HCT116 (cell line): Measurements from ENCODE around the gene NRP1.

ENCODE experiments used
- ELF1 ChIP-seq: IDR thresholded peaks from 2 replicates; pipeline ENCODE4 v1.6.1; 2012; ENCODE audit warnings: low read depth, borderline replicate concordance
- EZH2 ChIP-seq: fragments of 200-600 bp; sonication (generic); IDR thresholded peaks from 2 replicates; pipeline ENCODE4 v1.6.1; 2017; ENCODE audit warnings: antibody characterized with exemption, mixed run types
- POLR2A ChIP-seq: IDR thresholded peaks from 2 replicates; pipeline ENCODE4 v1.7.0; 2011; ENCODE audit warnings: borderline replicate concordance; ENCODE audit not compliant: insufficient read depth, insufficient read length; ENCODE audit errors: extremely low read depth
- RAD21 ChIP-seq: IDR thresholded peaks from 2 replicates; pipeline ENCODE4 v1.6.1; 2012; ENCODE audit warnings: low read depth, mild to moderate bottlenecking
- TCF7L2 ChIP-seq: IDR thresholded peaks from 2 replicates; pipeline ENCODE4 v1.7.0; 2011; ENCODE audit warnings: borderline replicate concordance, inconsistent platforms; ENCODE audit not compliant: insufficient read depth, insufficient read length; ENCODE audit errors: extremely low read depth
- TF ChIP-seq, protein P1 (sequence below), 3 experiments: fragments of 200-600 bp in 1 of 3; sonication (generic) in 1 of 3; IDR thresholded peaks in 2 of 3; conservative IDR thresholded peaks in 1 of 3; 2 replicates each; pipeline ENCODE4 v1.5.1; 2012 to 2017; ENCODE audit warnings: low read depth in 2 of 3, low read length in 2 of 3, antibody characterized with exemption in 1 of 3, borderline replicate concordance in 1 of 3, control low read depth in 1 of 3, mild to moderate bottlenecking in 1 of 3, mixed read lengths in 1 of 3, mixed run types in 1 of 3, moderate library complexity in 1 of 3; ENCODE audit not compliant: insufficient read depth in 1 of 3
- TF ChIP-seq, protein P2 (sequence below): IDR thresholded peaks from 2 replicates; pipeline ENCODE4 v1.6.1; 2011; ENCODE audit warnings: mild to moderate bottlenecking, low read length, moderate library complexity; ENCODE audit not compliant: insufficient replicate concordance; ENCODE audit errors: extremely low read depth
- TF ChIP-seq, protein P3 (sequence below): IDR thresholded peaks from 2 replicates; pipeline ENCODE4 v1.6.1; 2012; ENCODE audit warnings: low read depth

DNA sequence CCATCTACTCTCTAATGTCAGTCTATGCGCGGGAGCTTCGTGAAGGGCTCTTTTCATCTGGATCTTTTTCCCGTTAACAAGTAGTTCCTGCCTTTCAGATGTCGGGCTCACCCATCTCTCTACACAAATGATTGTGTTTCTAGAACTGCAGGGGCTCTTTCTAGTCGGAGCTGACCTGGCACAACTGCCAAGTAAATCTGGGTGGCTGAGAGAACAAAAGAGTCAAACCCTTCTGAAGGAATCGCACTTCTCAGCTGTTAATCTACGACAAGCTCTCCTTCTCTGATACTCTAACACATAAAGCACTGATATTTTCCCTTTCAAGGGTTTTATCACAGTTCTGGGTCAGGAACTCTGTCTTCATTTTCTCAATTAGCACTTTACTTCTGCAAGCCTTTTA is 144.7 kb downstream of the NRP1 start:
- no peak for TF ChIP-seq TCF7L2
- TF ChIP-seq, protein P1, sequence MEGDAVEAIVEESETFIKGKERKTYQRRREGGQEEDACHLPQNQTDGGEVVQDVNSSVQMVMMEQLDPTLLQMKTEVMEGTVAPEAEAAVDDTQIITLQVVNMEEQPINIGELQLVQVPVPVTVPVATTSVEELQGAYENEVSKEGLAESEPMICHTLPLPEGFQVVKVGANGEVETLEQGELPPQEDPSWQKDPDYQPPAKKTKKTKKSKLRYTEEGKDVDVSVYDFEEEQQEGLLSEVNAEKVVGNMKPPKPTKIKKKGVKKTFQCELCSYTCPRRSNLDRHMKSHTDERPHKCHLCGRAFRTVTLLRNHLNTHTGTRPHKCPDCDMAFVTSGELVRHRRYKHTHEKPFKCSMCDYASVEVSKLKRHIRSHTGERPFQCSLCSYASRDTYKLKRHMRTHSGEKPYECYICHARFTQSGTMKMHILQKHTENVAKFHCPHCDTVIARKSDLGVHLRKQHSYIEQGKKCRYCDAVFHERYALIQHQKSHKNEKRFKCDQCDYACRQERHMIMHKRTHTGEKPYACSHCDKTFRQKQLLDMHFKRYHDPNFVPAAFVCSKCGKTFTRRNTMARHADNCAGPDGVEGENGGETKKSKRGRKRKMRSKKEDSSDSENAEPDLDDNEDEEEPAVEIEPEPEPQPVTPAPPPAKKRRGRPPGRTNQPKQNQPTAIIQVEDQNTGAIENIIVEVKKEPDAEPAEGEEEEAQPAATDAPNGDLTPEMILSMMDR (IDR thresholded peaks at IDR 0.05 in 2 of 3, conservative IDR thresholded peaks at IDR 0.05 in 1 of 3; ENCODE audit: borderline replicate concordance in 1 of 3, insufficient read depth in 1 of 3, low read depth in 2 of 3, low read length in 2 of 3) = no peak
- no peak for TF ChIP-seq POLR2A
- TF ChIP-seq RAD21 = no peak
- TF ChIP-seq, protein P2, sequence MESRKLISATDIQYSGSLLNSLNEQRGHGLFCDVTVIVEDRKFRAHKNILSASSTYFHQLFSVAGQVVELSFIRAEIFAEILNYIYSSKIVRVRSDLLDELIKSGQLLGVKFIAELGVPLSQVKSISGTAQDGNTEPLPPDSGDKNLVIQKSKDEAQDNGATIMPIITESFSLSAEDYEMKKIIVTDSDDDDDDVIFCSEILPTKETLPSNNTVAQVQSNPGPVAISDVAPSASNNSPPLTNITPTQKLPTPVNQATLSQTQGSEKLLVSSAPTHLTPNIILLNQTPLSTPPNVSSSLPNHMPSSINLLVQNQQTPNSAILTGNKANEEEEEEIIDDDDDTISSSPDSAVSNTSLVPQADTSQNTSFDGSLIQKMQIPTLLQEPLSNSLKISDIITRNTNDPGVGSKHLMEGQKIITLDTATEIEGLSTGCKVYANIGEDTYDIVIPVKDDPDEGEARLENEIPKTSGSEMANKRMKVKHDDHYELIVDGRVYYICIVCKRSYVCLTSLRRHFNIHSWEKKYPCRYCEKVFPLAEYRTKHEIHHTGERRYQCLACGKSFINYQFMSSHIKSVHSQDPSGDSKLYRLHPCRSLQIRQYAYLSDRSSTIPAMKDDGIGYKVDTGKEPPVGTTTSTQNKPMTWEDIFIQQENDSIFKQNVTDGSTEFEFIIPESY = no peak
- TF ChIP-seq, protein P3, sequence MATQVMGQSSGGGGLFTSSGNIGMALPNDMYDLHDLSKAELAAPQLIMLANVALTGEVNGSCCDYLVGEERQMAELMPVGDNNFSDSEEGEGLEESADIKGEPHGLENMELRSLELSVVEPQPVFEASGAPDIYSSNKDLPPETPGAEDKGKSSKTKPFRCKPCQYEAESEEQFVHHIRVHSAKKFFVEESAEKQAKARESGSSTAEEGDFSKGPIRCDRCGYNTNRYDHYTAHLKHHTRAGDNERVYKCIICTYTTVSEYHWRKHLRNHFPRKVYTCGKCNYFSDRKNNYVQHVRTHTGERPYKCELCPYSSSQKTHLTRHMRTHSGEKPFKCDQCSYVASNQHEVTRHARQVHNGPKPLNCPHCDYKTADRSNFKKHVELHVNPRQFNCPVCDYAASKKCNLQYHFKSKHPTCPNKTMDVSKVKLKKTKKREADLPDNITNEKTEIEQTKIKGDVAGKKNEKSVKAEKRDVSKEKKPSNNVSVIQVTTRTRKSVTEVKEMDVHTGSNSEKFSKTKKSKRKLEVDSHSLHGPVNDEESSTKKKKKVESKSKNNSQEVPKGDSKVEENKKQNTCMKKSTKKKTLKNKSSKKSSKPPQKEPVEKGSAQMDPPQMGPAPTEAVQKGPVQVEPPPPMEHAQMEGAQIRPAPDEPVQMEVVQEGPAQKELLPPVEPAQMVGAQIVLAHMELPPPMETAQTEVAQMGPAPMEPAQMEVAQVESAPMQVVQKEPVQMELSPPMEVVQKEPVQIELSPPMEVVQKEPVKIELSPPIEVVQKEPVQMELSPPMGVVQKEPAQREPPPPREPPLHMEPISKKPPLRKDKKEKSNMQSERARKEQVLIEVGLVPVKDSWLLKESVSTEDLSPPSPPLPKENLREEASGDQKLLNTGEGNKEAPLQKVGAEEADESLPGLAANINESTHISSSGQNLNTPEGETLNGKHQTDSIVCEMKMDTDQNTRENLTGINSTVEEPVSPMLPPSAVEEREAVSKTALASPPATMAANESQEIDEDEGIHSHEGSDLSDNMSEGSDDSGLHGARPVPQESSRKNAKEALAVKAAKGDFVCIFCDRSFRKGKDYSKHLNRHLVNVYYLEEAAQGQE = no peak
- no peak for TF ChIP-seq ELF1
- no peak for TF ChIP-seq EZH2
